IMR-90 (cell line): Measurements from ENCODE around the gene ELFN2. TPM values are rescaled to one million over a fixed set of nuclear protein-coding genes. Genes with fewer than 3 reads are reported as not detected.

Source experiments
- ATAC-seq: fragments of 200-7000 bp; cut with Tn5 transposase; 2 replicates; pipeline ENCODE4 v1.9.1; 2020; ENCODE audit warnings: low read depth, mild to moderate bottlenecking, moderate library complexity
- BruUV-seq: library from RNA; stranded (reverse); fragments of 400-500 nt; replicated peaks from 2 replicates; lab custom pipeline; 2021; lab: Mats Ljungman, UMichigan
- CTCF ChIA-PET: fragments of 300-600 bp; formaldehyde crosslinking; extraction: SDS; loops from one replicate; lab custom pipeline; 2021; ENCODE audit warnings: antibody characterized with exemption; lab: Yijun Ruan, JAX
- POLR2A ChIA-PET: fragments of 300-600 bp; sonication (Branson Sonifier 250); formaldehyde crosslinking; loops from one replicate; lab custom pipeline; 2022; ENCODE audit warnings: antibody characterized with exemption; ENCODE audit not compliant: unreplicated experiment; lab: Charles Lee
- DNase-seq: peaks from one replicate; pipeline ENCODE4 v3.0.0; 2013
- H2AFZ ChIP-seq: replicated peaks from 2 replicates; pipeline ENCODE3; 2013; ENCODE audit warnings: low read length, mild to moderate bottlenecking; ENCODE audit not compliant: poor library complexity
- H2AK5ac ChIP-seq: 2 replicates; pipeline ENCODE4 v1.6.1; 2013; ENCODE audit warnings: low read depth, low read length, inconsistent platforms
- H2AK9ac ChIP-seq: replicated peaks from 2 replicates; pipeline ENCODE3; 2013; ENCODE audit warnings: mild to moderate bottlenecking, low read depth, low read length, moderate library complexity; ENCODE audit not compliant: poor library complexity
- H2BK120ac ChIP-seq: 2 replicates; pipeline ENCODE4 v1.6.1; 2013; ENCODE audit warnings: low read depth, low read length, inconsistent platforms
- H2BK15ac ChIP-seq: 3 replicates; pipeline ENCODE4 v1.6.1; 2013; ENCODE audit warnings: low read depth, low read length, inconsistent platforms
- H2BK20ac ChIP-seq: 2 replicates; pipeline ENCODE4 v1.6.1; 2013; ENCODE audit warnings: low read depth, mild to moderate bottlenecking, inconsistent platforms, low read length, moderate library complexity
- H2BK5ac ChIP-seq: 2 replicates; pipeline ENCODE4 v1.6.1; 2013; ENCODE audit warnings: mild to moderate bottlenecking, low read depth, low read length, inconsistent platforms; ENCODE audit not compliant: poor library complexity, severe bottlenecking
- H3K14ac ChIP-seq: replicated peaks from 2 replicates; pipeline ENCODE4 v1.6.1; 2013; ENCODE audit warnings: low read depth, low read length, inconsistent platforms
- H3K18ac ChIP-seq: 2 replicates; pipeline ENCODE4 v1.6.1; 2013; ENCODE audit warnings: low read depth, low read length, control low read depth
- H3K23ac ChIP-seq: 2 replicates; pipeline ENCODE4 v1.6.1; 2013; ENCODE audit warnings: low read depth, low read length, inconsistent platforms
- H3K27ac ChIP-seq: 2 replicates; pipeline ENCODE4 v1.5.1; 2013; ENCODE audit warnings: mild to moderate bottlenecking, control low read depth, low read length; ENCODE audit not compliant: insufficient read depth
- H3K27me3 ChIP-seq: 2 replicates; pipeline ENCODE4 v1.6.1; 2013; ENCODE audit warnings: low read length; ENCODE audit not compliant: control insufficient read depth, insufficient read depth
- H3K36me3 ChIP-seq: 2 replicates; pipeline ENCODE4 v1.6.1; 2013; ENCODE audit warnings: low read length, mixed read lengths; ENCODE audit not compliant: control insufficient read depth, insufficient read depth
- H3K4ac ChIP-seq: 2 replicates; pipeline ENCODE4 v1.6.1; 2013; ENCODE audit warnings: low read depth, low read length, inconsistent platforms
- H3K4me1 ChIP-seq: 2 replicates; pipeline ENCODE4 v1.6.1; 2013; ENCODE audit warnings: low read length, mixed read lengths; ENCODE audit not compliant: control insufficient read depth, insufficient read depth
- H3K4me2 ChIP-seq: 2 replicates; pipeline ENCODE4 v1.6.1; 2013; ENCODE audit warnings: low read depth, mild to moderate bottlenecking, control low read depth, low read length, moderate library complexity
- H3K4me3 ChIP-seq: 2 replicates; pipeline ENCODE4 v1.5.1; 2013; ENCODE audit warnings: low read depth, mild to moderate bottlenecking, control low read depth, low read length, moderate library complexity; ENCODE audit not compliant: insufficient read depth
- H3K56ac ChIP-seq: 2 replicates; pipeline ENCODE4 v1.6.1; 2013; ENCODE audit warnings: low read length, inconsistent platforms; ENCODE audit not compliant: insufficient read depth; ENCODE audit errors: extremely low read depth
- H3K79me1 ChIP-seq, 2 experiments: 2 replicates each; pipeline ENCODE4 v1.6.1; 2013; ENCODE audit warnings: low read length in 2 of 2, inconsistent platforms in 1 of 2, low read depth in 1 of 2
- H3K9ac ChIP-seq: 2 replicates; pipeline ENCODE4 v1.6.1; 2013; ENCODE audit warnings: low read depth, low read length, control low read depth
- H3K9me1 ChIP-seq: 2 replicates; pipeline ENCODE4 v1.6.1; 2013; ENCODE audit warnings: low read length, inconsistent platforms; ENCODE audit not compliant: insufficient read depth
- H3K9me3 ChIP-seq: 2 replicates; pipeline ENCODE4 v1.6.1; 2013; ENCODE audit warnings: low read length; ENCODE audit not compliant: control insufficient read depth, insufficient read depth
- H4K20me1 ChIP-seq: 2 replicates; pipeline ENCODE4 v1.6.1; 2013; ENCODE audit warnings: low read length, inconsistent platforms; ENCODE audit not compliant: insufficient read depth
- H4K5ac ChIP-seq: 2 replicates; pipeline ENCODE4 v1.6.1; 2013; ENCODE audit warnings: mild to moderate bottlenecking, low read depth, low read length, control low read depth
- H4K8ac ChIP-seq, 2 experiments: 2 replicates each; pipeline ENCODE4 v1.6.1; 2013; ENCODE audit warnings: low read depth in 2 of 2, low read length in 2 of 2, control low read depth in 1 of 2, inconsistent platforms in 1 of 2
- H4K91ac ChIP-seq: 2 replicates; pipeline ENCODE4 v1.6.1; 2013; ENCODE audit warnings: low read depth, low read length, inconsistent platforms; ENCODE audit not compliant: insufficient read depth
- ELK1 ChIP-seq: fragments of 150-350 bp; IDR thresholded peaks from 2 replicates; pipeline ENCODE4 v1.6.1; 2016; ENCODE audit warnings: low read depth, mild to moderate bottlenecking, low read length, moderate library complexity, borderline replicate concordance
- MAFK ChIP-seq: IDR thresholded peaks from 2 replicates; pipeline ENCODE4 v1.6.1; 2012; ENCODE audit warnings: low read depth, low read length, improper control_type of control experiment
- RFX5 ChIP-seq: IDR thresholded peaks from 2 replicates; pipeline ENCODE4 v1.8.0; 2012; ENCODE audit warnings: low read depth, mild to moderate bottlenecking, low read length, moderate library complexity
- WGBS, 2 experiments: methylation state at CpG; one replicate each; pipeline versions ENCODE4 v1.1.5 to v1.1.7; 2013; ENCODE audit warnings: missing lambda C conversion rate in 2 of 2; ENCODE audit not compliant: insufficient read length in 1 of 2; ENCODE audit errors: extremely low coverage in 2 of 2; 5-methylcytosine and 5-hydroxymethylcytosine counted together
- dilution Hi-C: fragments of 300-500 bp; cut with HindIII; formaldehyde crosslinking; loops from one replicate; pipeline ENCODE4 v1.14.3; 2018; ENCODE audit warnings: low sequenced_read_pairs; ENCODE audit not compliant: unreplicated experiment
- in situ Hi-C: fragments of 300-500 bp; cut with MboI; formaldehyde crosslinking; loops from 3 replicates; pipeline ENCODE4 v1.14.3; 2019; ENCODE audit warnings: low sequenced_read_pairs, inconsistent platforms, mixed read lengths
- intact Hi-C: fragments of 100-400 bp; cut with micrococcal nuclease; formaldehyde crosslinking; loops from 2 replicates; pipeline ENCODE4 v1.10.0; 2022
- polyA plus RNA-seq, 3 experiments: library from polyadenylated mRNA; depleted of rRNA; stranded (reverse); fragments of >200 nt; gene quantifications; 2 replicates each; pipeline ENCODE4 v1.2.3, GENCODE V29; 2012; ENCODE audit warnings: low replicate concordance in 1 of 3
- total RNA-seq: library from RNA; depleted of rRNA; stranded (reverse); fragments of >200 nt; gene quantifications from 2 replicates; pipeline ENCODE4 v1.2.3, GENCODE V29; 2012

ELFN2 gene
- total and polyA plus RNA-seq, 2 of the 4 experiments (the other 2 are of a cell fraction): 0.72 to 5.0 TPM

- TF ChIP-seq MAFK (no peak), ELK1 (no peak), RFX5 (no peak)
These were observed 83.2 kb downstream of the ELFN2 start (continued) for GRCh38 chr22:37343863-37344734.

GRCh38 chr22:37343348-37343747, 83.9 kb downstream of the ELFN2 start:
- Histone ChIP-seq H4K20me1 (no peaks in the 10 kb centered on the region), H3K4ac (no peak overlapping the region), H2BK15ac (no peak overlapping the region), H4K8ac (no peak overlapping the region), H2BK5ac (no peak overlapping the region), H3K9ac (no peak overlapping the region), H3K23ac (no peak overlapping the region), H3K14ac (no peak overlapping the region), H3K36me3 (no peaks in the 10 kb centered on the region), H3K27ac (no peak overlapping the region), H3K27me3 (peaks cover 14% of the 10 kb centered on the region), H4K5ac (no peak overlapping the region), H2AK5ac (no peak overlapping the region), H3K9me3 (no peaks in the 10 kb centered on the region), H4K91ac (no peak overlapping the region), H3K79me1 (no peaks in the 10 kb centered on the region), H3K4me3 (no peak overlapping the region), H3K18ac (no peak overlapping the region), H2BK20ac (no peak overlapping the region), H2BK120ac (no peak overlapping the region), H3K56ac (no peak overlapping the region), H3K4me1 (peaks cover 12% of the 10 kb centered on the region), H3K4me2 (no peak overlapping the region), H3K9me1 (peaks cover 8% of the 10 kb centered on the region), H2AK9ac (no peak overlapping the region), H2AFZ (no peak overlapping the region)
- intact Hi-C loops: no loop called here
- no peak for TF ChIP-seq MAFK
- in situ Hi-C loops: no loop called here
- dilution Hi-C loops: no loop called here
- POLR2A ChIA-PET: no interaction called here
- BruUV-seq: no TSS peak
- 30% methylated on average over 2 of the region's 11 CpGs; no CpG with 5 or more reads in 1 of the 2 experiments for WGBS, 2 experiments
- ATAC-seq: no peak
- CTCF ChIA-PET: no interaction called here
- no peak for DNase-seq
